Prostate gland (tissue), 2 donors: ENCODE data around the gene ZBTB40.

Experiments used
- CTCF ChIP-seq, 4 experiments: fragments of 200-600 bp in 2 of 4; fragments of 450-650 bp in 2 of 4; sonication (generic) in 2 of 4; IDR thresholded peaks; 1 replicate in 3 of 4; 2 replicates in 1 of 4; pipeline ENCODE4 v1.5.1; 2016 to 2019; ENCODE audit warnings: antibody characterized with exemption in 4 of 4, mild to moderate bottlenecking in 2 of 4, moderate library complexity in 2 of 4
- POLR2AphosphoS5 ChIP-seq: sonication (generic); formaldehyde crosslinking; IDR thresholded peaks from one replicate; pipeline ENCODE4 v1.6.1; 2017; ENCODE audit warnings: antibody characterized with exemption

- no peak for TF ChIP-seq POLR2AphosphoS5
- no peak for TF ChIP-seq CTCF (IDR thresholded peaks at IDR 0.05)
Observed at GRCh38 chr1:22465015-22465565, 13.4 kb downstream of the ZBTB40 start.
